GM18499 (cell line): ENCODE measurements around the gene IL2RA.
"Not testable (repeated sequence)": the region's sequence is repeated elsewhere in the genome, so short reads cannot be mapped to it uniquely, and the experiment has no call there.

Experiments
- ATAC-seq: cut with Tn5 transposase; IDR thresholded peaks from one replicate; pipeline ENCODE4 v1.9.1; 2021; ENCODE audit warnings: moderate number of reproducible peaks; ENCODE audit not compliant: insufficient read depth, unreplicated experiment

The IL2RA gene

DNA sequence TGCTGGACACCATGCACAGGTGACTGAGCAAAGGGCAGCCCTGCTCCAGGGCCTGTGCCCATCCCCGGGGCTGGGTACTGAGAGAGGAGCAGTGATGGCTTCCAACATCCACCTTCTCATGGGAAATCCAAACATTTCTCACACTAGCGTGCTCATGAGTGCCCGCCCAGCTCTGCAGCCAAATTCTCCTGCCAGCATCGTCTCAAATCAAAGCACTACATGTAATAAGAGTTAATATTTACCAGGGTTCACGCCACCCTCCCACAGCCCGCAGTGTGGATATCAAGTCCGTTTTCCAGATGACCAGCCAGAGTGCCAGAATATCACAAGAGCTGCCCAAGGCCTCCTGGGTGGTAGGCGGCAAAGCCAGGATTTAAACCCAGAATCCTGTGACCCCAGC is 96.9 kb downstream of the IL2RA start:
- no peak for ATAC-seq

DNA sequence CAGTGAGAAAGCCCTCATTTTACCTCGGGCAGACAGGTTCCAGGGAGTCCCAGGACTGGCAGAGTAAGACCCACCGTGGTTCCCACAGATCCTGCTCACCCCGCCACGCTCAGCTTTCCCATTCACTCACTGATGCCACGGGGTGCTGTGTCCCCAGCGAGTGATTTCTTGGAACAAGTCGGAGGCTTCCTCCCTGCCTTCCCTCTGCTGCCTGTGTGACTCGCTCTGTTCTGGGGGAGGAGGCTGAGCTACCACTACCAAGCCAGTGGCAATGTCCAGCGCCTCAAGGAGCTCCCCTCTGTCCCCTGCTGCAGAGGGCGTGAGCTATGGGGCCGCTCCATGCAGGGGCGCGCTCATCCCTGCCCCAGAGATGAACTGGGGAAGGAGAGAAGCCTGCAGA is 97.4 kb downstream of the IL2RA start:
- ATAC-seq = no peak

DNA sequence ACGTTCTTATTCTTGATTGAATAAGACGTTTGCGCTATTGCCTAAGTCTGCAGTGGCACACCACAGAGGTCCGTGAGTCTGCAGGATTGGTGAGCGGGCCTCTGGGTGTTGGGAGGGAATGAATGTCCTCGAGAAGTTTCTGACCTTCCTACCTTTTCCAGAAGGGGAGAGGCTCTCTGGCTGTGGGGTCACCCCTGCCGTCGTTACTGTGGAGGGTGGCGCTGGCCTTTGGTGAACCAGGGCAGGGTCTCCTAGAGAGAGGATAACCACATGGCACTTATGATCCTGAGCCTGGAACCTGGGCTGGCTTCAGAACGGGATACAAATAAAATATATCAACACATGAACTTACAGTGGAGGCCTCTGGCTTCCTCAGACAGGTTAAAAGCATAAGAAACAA is 98.6 kb downstream of the IL2RA start:
- ATAC-seq = no peak

DNA sequence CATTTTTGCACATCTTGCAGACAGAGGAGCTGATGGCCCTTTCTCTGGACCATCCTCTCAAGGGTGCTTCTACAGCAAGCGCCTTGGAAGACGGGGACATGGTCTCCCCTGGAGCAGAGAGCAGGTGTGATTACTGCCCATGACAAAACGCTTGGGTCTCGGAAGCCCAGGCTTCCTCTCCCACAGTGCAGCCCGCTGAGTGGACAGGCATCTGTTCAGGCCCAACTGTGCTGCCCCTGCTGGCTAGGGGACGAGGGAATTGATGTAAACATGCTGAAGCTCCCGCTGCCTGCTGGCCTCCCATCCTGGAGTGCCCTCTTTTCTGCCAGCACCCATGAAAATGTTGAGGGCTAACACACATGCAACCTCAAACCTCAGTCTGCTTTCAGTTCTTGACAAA is 99.1 kb downstream of the IL2RA start:
- ATAC-seq = no peak

DNA sequence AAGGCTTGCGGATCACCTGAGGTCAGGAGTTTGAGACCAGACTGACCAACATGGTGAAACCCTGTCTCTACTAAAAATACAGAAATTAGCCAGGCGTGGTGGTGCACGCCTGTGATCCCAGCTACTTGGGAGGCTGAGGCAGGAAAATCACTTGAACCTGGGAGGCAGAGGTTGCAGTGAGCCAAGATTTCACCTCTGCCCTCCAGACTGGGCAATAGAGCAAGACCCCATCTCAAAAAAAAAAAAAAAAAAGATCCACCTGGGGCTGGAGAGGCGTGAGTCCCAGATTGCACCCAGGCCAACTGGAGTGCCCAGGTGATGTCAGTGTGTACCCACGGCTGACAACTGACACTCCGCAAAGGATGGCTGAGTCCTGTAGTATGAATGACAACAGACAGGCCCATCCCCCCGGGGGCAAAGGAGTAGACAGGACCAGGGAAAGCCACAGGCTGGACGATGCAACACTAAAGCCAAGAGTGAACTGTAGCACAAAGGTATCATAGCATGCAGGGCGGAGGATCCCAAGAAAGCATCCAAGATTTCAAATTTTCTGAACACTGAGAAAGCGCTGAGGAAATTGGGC is 99.7 kb downstream of the IL2RA start:
- not testable (repeated sequence) for ATAC-seq

DNA sequence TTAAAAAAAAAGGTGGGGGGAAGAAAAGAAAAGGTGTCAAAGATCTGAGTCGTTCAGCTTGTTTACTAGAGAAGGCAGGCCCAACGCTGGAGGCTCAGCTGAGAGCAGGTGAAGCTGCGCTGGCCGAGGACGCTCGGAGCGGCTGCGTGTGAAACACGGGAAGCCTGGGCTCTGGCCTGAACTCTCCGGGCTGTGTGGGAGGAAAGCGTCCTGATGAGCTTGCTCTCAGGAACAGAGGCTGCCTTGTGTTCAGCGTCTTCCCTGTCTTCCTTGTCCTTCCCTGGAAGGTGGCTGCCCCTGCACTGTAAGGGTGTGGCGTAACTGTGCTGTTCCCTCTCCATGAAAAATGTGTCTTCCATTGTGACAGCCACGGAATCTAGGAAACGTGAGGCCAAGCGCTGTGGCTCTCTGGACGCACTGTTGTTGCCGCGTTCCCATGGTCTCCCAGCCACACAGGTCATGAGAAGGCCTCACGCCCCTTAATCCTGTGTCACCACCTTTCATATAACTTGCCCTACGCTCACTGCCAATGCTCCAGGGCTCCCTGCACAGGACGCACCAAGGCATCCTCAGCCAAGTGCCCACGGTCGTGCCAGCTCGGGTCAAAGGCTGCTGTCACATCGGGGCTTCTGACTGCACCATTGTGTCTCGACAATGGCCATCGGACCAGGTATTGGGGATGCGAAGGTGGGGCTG is 100.6 kb downstream of the IL2RA start:
- no peak for ATAC-seq

DNA sequence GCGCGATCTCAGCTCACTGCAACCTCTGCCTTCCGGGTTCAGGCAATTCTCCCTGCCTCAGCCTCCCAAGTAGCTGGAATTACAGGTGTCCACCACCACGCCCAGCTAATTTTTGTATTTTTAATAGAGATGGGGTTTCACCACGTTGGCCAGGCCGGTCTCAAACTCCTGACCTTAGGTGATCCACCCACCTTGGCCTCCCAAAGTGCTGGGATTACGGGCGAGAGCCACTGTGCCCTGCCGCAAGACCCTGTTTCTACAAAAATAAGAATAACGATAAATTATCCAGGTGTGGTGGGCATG is 101.2 kb downstream of the IL2RA start:
- ATAC-seq = not testable (repeated sequence)
